Measurements from ENCODE around the gene ESRRA.
A peak's percentile ranks its signal among the peaks of the same experiment; 100 is the strongest.

Gene ESRRA

DNA sequence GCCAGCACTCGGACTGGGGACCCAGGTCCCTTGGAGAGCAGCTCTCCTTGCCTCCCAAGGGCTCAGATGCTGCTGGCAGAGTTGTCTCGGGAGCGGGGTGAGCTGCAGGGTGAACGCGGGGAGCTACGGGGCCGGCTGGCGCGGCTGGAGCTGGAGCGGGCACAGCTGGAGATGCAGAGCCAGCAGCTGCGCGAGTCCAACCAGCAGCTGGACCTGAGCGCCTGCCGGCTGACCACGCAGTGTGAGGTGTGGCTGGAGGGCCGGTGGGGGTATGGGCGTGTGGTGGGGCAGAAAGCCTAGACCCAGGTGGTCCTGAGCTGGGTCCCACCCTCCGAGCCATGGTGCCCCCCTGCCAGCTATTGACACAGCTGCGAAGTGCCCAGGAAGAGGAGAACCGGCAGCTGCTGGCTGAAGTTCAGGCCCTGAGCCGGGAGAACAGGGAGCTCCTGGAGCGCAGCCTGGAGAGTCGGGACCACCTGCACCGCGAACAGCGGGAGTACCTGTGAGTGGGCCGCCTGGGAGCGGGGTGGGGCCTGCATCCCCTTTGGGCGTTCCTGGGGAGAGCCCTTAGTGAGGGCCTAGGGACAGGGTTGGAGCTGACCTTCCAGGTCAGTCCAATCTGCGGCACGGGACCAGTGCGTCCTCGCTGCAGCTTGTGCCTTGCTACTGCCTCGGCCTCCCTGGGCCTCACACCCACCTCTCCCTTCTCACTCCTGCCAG lies 47.8 kb downstream of the ESRRA start:
- no peak for DNase-seq

DNA sequence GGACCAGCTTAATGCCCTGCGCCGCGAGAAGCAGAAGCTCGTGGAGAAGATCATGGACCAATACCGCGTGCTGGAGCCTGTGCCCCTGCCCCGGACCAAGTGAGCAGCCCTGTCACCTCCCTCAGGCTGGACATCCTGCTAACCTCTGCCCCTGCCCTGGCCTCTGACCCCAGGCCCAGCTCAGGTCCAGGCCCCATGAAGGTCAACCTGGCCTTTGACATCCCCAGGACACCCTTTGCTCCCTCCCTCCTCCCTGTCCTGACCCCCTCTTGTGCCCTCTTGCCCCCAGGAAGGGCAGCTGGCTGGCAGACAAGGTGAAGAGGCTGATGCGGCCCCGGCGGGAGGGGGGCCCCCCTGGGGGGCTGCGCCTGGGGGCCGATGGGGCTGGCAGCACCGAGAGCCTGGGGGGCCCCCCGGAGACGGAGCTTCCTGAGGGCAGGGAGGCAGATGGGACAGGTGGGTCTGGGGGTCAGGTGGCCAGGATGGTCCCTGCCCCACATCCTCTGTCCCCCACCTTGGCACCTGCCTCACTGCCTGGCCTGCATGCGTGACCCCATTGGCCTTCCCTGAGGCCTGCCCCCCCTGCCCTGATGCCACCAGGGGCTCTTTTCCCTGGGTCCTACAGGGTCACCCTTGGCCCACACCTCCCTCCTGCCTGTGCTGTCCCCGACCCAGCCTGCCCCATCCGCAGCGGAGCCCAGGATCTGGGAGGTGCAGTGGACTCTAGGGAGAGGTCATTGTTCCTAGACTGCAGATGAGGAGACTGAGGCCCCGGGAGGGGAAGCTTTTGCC lies 48.6 kb downstream of the ESRRA start:
- DNase-seq, result no peak

DNA sequence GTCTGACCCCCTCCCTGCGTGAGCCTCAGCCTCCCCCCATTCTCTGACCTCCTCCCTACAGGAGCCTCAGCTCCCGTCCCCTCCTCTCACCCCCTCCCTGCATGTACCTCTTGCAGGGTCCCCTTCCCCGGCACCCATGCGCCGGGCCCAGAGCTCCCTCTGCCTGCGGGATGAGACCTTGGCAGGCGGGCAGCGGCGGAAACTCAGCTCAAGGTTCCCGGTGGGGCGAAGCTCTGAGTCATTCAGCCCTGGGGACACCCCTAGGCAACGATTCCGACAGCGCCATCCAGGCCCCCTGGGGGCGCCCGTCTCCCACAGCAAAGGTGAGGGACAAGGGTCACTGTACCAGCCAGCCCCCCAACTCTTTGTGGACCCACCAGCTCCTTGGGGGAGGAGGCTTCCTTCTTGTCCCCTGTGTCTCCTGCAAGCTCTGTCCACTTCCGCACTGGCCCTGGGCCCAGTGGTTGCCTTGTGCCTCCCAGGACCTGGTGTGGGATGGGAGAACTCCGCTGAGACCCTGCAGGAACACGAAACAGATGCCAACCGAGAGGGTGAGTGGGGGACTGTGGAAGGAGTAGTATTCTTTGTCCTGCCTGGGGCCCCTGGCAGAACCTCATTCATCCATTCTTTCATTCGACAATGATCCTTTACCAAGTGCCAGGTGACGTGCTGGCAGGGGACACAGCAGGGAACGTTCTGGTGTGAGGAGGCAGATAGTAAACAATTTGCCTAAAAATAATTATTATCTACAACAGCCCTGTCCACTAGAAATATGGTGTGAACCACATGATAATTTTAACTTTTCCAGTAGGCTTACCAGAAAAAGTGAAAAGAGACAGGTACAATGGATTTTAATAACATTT lies 50.0 kb downstream of the ESRRA start:
- DNase-seq, result peak; percentile 29

DNA sequence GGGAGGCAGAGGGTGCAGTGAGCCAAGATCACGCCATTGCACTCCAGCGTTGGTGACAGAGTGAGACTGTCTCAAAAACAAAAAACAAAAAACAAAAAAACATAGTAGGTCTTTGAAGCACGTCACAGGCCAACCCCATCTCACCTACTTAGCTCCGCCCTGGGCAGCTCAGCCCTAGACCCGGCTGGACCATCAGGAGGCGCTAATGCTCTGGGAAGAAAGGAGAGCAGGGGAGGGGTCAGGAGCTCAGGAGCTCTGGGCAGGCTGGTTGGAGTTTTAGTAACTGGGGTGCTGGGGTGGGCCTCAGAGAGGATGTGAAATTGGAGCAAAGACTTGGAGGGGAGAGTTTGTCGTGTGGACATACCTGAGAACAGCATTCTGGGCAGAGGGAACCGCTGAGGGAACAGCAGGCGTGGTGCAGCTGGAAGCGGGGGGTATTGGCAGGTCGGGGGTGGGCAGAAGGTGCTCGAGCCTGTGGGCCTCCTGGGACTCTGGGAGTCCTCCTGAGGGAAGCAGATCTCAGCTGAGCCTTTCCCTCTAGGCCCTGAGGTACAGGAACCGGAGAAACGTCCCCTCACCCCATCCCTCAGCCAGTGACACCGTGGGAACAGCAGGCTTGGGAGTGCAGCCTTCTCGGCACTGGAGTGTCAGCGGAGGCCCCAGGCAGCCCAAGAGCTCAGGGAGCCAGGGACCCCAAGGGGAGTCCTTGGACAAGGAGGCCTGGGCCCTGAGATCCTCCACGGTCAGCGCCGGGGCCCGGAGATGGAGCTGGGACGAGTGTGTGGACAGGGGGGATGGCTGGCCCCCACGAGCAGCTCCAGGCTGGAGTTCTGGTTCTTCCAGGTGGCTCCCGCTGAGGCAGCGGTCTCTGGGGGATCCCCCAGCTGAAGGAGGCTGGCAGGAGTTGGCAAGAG lies 51.4 kb downstream of the ESRRA start:
- peak; percentile 37 for DNase-seq

DNA sequence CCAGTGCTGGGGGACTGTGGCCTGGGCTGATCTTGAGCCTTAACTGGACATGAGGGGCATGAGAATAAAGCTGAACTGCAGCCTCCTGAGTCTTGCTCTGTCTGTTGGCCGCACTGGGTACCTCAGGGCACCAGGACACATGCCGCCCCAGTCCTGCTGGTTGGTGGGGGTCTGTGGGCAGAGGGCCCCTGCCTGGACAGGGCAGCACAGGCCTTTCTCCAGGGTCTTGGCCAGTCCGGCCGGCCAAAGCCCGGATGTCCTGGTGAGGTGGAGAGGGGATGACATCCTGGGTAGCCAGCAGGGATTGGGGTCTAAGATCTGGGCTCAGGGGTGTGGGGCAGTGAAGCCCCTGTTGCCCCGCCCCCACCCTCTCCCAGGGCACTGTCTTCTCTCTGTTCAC lies 52.1 kb downstream of the ESRRA start:
- no peak for DNase-seq

DNA sequence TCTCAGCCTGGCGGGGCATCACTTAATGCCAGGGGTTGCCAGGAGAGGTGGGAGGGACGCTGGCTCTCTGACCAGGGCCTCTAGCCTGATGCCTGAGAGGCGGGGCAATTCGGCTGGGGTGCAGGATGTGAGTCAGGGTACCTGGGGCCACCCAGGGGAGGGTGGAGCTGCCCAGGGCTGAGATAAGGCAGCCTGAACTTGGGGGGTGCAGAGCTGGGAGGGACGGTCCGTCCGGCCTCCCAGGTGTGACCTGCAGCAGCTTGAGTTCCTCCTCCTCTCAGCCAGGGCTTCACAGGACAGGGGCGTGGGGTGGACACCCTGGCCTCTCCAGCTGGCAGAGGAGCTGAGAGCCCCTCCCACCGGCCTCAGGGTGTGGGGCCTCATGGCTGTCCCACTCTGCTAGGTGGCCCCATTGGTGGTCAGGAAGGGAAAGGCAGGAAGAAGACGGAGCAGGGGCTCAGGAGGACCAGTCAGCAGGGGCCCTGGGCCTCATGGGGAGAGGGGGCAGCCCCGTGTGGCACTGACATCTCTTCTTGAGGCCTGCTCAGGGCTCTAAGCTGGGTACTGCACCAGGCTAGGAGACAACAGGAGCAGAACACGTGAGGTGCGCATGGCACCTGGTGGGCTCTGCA lies 52.7 kb downstream of the ESRRA start:
- peak; percentile 31 for DNase-seq

DNA sequence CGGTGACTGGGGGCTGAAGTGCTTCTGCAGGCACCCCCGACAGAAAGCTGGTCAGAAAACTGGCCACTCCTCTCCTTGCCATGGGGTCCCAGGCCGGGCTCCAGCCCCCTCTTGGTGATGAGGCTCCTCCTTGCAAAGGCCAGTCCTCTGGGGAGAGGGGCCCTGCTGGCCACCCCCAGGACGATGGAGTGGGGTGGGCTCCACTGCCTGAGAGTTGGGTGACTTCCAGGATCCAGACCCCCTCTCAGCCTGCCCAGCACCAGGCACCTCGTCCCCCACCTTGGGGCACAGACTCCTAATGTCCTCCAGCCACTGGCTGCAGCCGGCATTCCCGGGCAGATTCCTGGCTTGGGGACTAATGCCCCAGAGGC lies 53.2 kb downstream of the ESRRA start:
- DNase-seq, result no peak

DNA sequence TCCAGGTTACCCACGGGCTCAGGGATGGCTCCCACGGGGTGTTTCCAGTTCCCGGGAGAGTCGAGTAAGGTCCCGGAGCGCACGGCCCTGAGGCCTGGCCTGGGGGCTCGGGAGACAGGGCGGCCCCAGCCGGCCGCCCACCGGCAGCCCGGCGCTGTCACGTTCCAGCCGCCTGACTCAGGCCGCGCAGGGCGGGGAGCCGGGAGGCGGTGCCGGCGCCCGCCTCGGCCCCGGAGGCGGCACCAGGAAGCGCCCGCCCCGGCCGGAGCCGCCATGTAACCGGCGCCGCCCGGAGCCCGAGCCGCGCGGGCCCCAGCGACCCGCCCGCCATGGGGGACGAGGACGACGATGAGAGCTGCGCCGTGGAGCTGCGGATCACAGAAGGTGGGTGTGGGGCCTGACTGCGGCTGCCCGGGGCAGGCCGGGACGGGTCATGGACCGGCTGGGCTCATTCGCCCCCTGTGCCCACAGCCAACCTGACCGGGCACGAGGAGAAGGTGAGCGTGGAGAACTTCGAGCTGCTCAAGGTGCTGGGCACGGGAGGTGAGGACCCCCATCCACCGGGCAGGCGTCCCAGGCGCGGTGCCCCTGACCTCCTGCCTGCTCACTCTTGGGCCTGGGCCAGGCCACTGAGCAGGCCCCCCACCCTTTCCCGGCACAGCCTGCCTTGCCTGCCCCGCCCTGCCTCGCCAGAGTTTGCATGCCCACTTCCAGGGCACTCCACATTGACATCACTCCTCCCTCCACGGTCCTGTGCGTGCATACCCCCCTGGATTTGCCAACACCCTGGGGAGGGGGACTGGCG lies 53.8 kb downstream of the ESRRA start, which contains the start of gene RPS6KA4:
RPS6KA4 (plus strand) TSS at position 256 of the 805 bp plus-strand sequence; CDS start at position 330, 74 bp downstream.
- peak; percentile 45 for DNase-seq

DNA sequence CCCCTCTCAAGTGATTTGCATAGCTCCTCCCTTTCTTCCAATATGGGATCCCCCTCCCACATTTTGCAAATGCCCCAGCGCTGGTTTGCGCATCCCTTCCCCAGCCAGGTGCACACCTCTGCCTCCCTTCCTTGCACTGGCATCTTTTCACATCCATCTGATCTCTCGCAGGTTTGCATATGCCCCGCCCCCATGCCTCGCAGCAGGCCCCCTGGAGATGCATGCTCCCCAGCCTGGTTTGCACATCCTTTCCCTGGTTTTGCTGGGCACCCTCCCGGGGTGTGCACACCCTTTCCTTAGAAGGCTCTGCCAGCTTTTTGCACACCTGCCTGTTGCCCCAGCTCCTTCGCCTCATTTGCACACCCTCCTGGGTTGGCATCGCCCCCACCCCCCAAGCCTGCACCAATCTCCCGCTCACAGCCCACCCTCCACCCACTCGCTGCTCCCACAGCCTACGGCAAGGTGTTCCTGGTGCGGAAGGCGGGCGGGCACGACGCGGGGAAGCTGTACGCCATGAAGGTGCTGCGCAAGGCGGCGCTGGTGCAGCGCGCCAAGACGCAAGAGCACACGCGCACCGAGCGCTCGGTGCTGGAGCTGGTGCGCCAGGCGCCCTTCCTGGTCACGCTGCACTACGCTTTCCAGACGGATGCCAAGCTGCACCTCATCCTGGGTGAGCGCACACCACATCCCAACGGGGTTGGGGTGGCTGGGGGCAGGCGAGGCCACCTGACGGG lies 54.6 kb downstream of the ESRRA start:
- DNase-seq, result no peak

DNA sequence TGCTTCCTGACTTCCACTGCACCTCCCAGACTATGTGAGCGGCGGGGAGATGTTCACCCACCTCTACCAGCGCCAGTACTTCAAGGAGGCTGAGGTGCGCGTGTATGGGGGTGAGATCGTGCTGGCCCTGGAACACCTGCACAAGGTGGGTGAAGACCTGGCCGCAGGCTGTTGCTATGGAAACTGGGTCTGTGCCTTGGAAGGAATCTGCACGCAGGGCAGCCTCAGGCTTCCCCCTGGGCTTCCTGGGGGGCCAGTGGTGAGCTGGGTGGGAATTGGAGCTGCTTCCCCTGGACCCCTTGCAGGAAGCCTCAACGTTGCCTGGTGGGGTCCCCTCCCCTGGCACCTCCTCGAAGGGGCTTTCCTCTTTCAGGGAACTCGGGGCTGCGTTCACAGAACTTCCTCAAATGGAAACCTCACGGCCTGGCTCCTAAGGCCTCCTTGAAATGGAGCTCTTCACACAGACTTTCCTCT lies 55.2 kb downstream of the ESRRA start:
- no peak for DNase-seq

DNA sequence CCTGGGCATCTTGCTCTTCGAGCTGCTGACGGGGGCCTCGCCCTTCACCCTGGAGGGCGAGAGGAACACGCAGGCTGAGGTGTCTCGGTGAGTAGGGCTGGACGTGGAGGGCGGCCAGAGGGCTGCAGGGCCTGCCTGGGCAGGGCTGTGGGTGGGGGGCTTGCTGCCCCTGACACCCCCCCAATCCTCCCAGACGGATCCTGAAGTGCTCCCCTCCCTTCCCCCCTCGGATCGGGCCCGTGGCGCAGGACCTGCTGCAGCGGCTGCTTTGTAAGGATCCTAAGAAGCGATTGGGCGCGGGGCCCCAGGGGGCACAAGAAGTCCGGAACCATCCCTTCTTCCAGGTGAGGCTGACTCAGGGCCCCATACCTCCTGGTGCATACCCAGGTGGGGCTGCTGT lies 56.3 kb downstream of the ESRRA start:
- DNase-seq, result no peak

DNA sequence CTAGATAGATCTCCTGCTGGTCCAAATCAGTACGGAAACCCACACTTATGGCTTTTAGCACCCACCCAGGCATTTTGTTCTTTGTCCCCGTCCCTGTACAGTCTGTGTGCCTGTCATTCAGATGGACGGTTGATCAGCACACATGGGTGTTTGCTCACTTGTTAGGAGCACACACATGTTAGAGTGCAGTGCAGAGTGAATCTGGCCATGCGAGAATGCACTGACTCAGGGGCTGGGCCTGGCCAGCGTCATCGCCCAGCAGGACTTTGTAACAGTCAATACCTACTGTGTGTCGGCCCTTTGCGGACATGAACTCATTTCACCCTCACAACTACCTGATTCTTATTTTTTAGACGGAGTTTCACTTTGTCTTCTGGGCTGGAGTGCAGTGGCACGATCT lies 57.0 kb downstream of the ESRRA start:
- no peak for DNase-seq

DNA sequence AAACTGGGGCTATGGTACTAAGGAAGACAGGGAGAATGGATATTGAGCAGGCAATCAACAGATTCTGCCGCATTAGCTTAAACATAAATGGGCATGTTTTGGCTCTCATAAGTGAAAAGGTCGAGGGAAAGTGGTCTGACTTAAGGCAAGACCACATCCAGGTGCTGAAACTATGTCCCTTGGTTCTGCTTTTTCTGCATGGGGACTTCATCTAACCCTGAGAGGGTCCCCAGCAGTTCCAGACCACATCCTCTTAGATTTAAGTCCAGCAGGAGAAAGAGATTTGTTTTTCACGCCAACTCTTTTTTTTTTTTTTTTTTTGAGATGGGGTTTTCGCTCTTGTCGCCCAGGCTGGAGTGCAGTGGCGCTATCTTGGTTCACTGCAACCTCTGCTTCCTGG lies 59.1 kb downstream of the ESRRA start:
- no peak for DNase-seq

DNA sequence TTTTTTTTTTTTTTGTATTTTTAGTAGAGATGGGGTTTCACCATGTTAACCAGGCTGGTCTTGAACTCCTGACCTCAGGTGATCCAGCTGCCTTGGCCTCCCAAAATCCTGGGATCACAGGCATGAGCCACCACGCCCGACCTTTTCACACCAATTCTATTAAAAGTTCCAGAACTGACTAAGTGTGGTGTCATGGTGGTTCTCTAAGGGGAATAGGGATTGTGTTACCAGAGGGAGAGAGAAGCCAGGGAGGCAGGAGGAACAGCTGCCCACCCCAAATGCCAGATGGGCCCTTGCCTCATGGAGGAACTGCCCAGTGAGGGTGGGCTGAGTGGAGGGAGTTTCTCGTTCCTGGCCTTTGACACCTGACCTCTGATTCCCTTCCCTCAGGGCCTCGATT lies 59.6 kb downstream of the ESRRA start:
- no peak for DNase-seq
